Activated T-helper 9 cell treated with anti-CD3 and anti-CD28 coated beads, Interleukin-2, amount 50 U/mL, for 16 hours (primary cell): ENCODE measurements around the gene FAM168A.
"Not testable (repeated sequence)": the region's sequence is repeated elsewhere in the genome, so short reads cannot be mapped to it uniquely, and the experiment has no call there.

Experiments
- DNase-seq: peaks from one replicate; pipeline ENCODE4 v3.0.0-alpha.2; 2020; ENCODE audit warnings: low read depth

Gene FAM168A

GRCh38 chr11:73596547-73596946 is 1.4 kb downstream of the FAM168A start:
- DNase-seq, result no peak

- DNase-seq, result no peak
Observed at GRCh38 chr11:73592640-73593039, 5.3 kb downstream of the FAM168A start.

GRCh38 chr11:73591743-73592142 is 6.2 kb downstream of the FAM168A start:
- no peak for DNase-seq

GRCh38 chr11:73590991-73591390 is 6.9 kb downstream of the FAM168A start:
- no peak for DNase-seq

DNA sequence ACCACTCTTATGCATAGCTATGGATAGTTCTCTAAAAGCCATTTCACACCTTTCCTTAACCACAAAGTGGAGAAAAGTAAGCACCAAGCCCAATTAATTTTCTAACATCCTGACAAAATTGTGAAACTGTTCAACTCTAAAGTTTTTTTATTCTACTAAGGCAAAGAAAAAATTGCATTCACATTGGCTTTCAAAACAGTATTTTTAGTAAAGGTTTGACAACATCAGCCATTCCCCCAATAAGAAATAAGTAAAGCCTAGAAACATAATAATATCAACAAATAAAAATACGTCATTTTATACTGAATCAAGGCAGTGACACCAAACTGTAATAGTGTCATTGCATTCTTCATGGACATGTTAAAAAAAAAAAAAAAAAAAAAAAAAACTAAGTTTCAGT is 11.1 kb downstream of the FAM168A start:
- no peak for DNase-seq

DNA sequence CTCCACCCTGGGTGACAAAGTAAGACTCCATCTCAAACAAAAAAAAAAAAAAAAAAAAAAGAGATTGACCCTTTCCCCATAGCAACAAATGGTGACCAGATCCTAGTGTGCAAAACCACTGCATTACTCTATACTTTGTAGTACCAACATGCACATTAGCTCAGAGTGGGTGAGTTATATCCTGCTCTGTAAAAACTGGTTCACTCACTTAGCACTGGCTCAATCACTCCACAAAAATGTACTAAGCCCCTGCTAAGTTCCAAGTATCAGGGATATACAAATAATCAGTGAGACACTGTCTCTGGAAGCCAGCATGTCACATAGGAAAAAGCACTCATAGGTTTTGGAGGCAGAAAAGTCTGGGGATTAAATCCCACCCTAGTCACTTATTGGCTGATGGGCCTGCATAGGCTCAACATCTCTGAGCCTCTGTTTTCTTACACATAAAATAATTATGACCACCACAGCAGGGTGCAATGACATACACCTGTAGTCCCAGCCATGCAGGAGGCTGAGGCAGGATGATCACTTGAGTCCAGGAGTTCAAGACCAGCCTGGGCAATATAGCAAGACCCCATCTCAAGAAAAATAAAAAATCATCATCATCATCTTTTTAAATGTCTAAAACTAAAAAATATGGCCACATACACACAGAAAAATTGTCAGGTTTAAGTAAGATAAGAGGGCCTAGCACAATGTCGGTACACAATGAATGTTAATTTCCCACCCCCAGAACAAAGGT is 11.9 kb downstream of the FAM168A start:
- no peak for DNase-seq

GRCh38 chr11:73584831-73585230 is 13.1 kb downstream of the FAM168A start:
- no peak for DNase-seq

GRCh38 chr11:73582653-73583052 is 15.3 kb downstream of the FAM168A start:
- no peak for DNase-seq

GRCh38 chr11:73580749-73581148 is 17.2 kb downstream of the FAM168A start:
- not testable (repeated sequence) for DNase-seq

GRCh38 chr11:73579641-73580434 is 18.1 kb downstream of the FAM168A start:
- no peak for DNase-seq

DNA sequence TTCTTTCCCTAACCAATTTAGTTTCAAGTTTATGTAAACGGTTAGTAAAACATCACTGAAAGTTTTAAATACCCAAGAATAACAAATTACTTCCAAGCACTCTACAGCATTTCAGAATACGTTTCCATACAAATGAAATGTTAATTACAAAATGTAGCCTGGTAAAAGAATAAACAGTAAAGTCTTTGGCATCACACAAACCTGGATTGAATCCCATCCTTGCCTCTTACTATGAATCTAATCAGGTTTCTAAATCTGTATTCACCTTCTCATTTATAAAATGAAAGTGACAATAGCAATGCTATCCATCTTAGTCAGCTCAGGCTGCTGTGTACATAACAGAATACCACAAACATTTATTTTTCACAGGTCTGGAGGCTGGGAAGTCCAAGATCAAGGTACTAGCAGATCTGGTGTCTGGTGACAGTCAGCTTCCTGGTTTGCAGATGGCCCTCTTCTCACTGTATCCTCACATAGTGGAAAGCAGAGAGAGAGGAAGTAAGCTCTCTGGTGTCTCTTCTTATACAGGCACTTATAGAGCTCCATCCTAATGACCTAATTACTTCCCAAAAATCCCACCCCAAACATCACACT is 19.2 kb downstream of the FAM168A start:
- DNase-seq, result no peak

- no peak for DNase-seq
Observed at GRCh38 chr11:73577496-73577917, 20.4 kb downstream of the FAM168A start.

DNA sequence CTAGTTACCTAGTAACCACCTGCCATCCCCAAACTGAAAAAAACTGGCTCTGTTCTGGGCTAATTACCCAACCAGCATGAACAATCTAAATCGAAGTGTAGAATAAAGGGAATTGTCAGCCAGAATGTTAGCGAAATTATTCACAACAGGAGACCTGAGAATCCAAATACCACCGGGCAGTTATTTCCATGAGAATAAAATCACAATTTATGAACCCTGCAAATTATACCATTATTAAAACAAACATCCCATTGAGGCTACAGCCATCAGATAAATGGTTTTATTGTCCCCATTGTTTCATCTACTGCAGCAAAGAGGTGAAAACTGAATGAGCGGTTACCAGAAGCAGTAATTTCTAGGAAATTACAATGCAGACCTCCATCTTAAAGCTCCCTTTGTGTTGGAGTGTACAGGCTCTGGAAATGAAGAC is 21.7 kb downstream of the FAM168A start:
- DNase-seq, result no peak

DNA sequence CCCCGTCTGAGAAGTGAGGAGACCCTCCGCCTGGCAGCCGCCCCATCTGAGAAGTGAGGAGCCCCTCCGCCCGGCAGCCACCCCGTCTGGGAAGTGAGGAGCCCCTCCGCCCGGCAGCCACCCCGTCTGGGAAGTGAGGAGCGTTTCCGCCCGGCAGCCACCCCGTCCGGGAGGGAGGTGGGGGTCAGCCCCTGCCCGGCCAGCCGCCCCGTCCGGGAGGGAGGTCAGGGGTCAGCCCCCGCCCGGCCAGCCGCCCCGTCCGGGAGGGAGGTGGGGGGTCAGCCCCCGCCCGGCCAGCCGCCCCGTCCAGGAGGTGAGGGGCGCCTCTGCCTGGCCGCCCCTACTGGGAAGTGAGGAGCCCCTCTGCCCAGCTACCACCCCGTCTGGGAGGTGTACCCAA is 25.9 kb downstream of the FAM168A start:
- not testable (repeated sequence) for DNase-seq

DNA sequence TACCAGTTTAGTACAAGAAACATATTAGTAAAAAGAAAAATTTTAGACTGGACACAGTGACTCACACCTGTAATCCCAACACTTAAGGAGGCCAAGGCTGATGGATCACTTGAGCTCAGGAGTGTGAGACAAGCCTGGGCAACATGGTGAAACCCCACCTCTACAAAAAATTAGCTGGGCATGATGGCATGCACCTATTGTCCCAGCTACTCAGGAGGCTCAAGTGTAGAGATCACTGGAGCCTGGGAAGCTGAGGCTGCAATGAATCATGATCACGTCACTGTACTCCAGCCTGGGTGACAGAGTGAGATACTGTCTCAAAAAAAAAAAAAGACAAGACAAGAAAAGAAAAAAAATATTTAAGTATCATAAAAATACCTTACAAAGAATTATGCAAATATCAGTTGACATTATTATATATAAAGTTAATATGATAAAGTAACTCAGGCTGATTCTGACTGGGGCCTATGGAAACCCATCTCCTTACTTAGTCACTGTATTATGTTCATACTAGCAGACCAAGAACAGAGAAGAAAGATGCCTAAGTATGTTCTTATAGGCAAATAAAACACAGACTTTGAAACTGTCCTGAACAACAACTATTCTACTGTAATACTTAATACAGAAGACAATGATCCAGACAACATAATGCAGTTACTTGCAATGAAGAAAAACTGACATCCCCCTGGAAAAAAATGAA is 27.3 kb downstream of the FAM168A start:
- DNase-seq, result no peak

DNA sequence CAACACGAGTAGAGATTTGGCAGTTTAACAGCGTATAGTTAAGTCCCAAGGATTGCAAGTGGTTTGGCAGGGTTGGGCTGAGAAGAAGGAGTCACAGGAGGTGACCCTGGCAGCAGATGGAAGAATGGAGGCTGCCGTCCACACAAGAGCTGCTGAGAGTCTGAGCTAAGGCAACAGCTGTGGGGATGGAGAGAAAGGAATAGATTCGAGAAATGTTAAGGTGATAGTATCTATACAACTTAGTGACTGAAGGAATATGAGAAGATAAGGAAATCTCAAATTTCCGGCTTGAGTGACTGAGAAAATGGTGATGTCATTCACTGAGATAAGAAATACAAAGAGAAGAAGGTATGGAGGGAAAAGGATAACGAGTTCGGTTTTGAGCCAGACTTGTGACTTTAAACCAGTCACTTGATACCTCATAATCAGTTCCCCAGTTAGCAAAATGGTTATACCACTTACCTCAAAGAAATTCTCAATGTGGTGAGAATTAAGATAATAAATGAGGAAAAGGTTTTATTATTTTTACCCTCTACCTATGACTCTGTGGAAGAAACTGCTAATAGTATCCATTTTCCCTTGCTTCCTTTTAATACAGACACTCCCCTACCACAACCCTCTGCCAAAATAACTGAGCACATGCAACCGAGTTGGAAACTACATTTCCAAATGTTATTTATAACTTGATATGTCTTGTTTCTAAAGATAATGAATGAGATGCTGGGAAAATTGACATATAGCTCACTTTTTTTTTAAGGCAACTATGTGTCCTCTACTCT is 30.7 kb downstream of the FAM168A start:
- DNase-seq, result no peak

- DNase-seq, result no peak
Observed at GRCh38 chr11:73566422-73566821, 31.5 kb downstream of the FAM168A start.

GRCh38 chr11:73565804-73566203 is 32.1 kb downstream of the FAM168A start:
- DNase-seq, result no peak

GRCh38 chr11:73564903-73565302 is 33.0 kb downstream of the FAM168A start:
- DNase-seq, result no peak

DNA sequence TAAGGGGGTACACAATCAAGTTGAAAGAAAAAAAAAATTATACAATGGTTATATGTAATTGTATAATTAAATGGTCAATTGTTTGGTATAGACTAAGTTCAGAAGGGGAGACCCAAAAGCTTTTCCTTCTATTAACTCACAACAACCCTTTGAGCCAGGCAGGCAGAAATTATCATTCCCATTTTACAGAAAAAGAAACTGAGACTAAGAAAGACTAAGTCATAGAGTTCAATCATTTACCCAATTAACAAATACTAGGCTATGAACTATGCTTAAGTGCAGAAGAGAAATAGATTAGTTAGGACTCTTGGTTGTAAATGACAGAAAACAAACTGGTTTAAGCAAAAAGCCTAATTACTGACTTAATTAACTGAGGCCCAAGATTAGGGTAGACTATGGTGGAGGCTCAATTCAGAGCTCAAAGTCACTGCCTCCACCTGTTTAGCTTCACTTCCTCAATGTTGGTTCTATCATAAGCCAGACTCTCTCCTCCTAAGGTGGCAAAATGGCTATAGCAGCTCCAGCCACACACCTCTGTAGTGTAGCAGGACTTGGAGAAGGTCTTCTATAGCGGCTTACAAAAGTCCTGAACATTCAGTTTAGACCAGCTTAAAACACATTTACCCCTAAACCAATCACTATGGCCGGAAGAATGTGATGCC is 34.2 kb downstream of the FAM168A start:
- DNase-seq, result no peak

DNA sequence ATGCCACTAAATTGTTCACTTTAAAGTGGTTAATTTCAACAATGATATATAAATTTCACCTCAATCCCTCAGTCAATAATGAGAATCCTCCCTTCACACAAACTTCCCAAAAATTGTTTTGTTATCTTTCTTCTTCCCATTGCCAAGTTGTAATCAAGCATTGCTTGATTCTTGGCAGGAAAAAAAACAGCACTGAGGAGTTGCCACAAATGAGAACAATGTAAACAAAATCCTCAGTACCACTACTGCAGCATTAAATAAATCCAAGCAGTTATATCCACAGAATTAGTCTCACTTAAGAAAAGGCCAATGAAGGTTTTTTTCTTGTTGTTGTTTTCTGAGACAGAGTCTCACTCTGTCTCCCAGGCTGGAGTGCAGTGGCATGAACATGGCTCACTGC is 38.2 kb downstream of the FAM168A start:
- no peak for DNase-seq
